HEK293T (cell line): ENCODE results near the gene MYO18B.

ENCODE experiments used
- CTCF ChIA-PET: fragments of 350-600 bp; formaldehyde crosslinking; extraction: SDS; loops from one replicate; lab custom pipeline; 2021; ENCODE audit warnings: antibody characterized with exemption, inconsistent platforms; lab: Yijun Ruan, JAX
- POLR2A ChIA-PET: fragments of 350-600 bp; formaldehyde crosslinking; extraction: SDS; loops from one replicate; lab custom pipeline; 2020; ENCODE audit warnings: antibody characterized with exemption, inconsistent platforms; lab: Yijun Ruan, JAX
- DNase-seq: peaks from one replicate; pipeline ENCODE4 v3.0.0; 2012; ENCODE audit warnings: mixed read lengths; ENCODE audit errors: extremely low spot score
- ARNT ChIP-seq: fragments of 450-650 bp; IDR thresholded peaks from 2 replicates; pipeline ENCODE4 v1.6.1; 2017; ENCODE audit warnings: mild to moderate bottlenecking
- BHLHE40 ChIP-seq: fragments of 450-650 bp; IDR thresholded peaks from 2 replicates; pipeline ENCODE4 v1.6.1; 2016; ENCODE audit warnings: mild to moderate bottlenecking, moderate library complexity, borderline replicate concordance
- CTBP1 ChIP-seq: fragments of 450-650 bp; IDR thresholded peaks from 2 replicates; pipeline ENCODE4 v1.6.1; 2016; ENCODE audit warnings: borderline replicate concordance
- ELF4 ChIP-seq: fragments of 450-650 bp; IDR thresholded peaks from 2 replicates; pipeline ENCODE4 v1.6.1; 2017; ENCODE audit warnings: antibody characterized with exemption
- FOXA1 ChIP-seq: fragments of 450-650 bp; IDR thresholded peaks from 2 replicates; pipeline ENCODE4 v1.6.1; 2016; ENCODE audit warnings: mild to moderate bottlenecking
- FOXK2 ChIP-seq: fragments of 450-650 bp; IDR thresholded peaks from 2 replicates; pipeline ENCODE4 v1.6.1; 2016; ENCODE audit warnings: mild to moderate bottlenecking
- FOXM1 ChIP-seq: fragments of 450-650 bp; IDR thresholded peaks from 2 replicates; pipeline ENCODE4 v1.6.1; 2017; ENCODE audit warnings: mild to moderate bottlenecking, borderline replicate concordance
- HDGF ChIP-seq: fragments of 450-650 bp; IDR thresholded peaks from 2 replicates; pipeline ENCODE4 v1.6.1; 2017; ENCODE audit warnings: antibody characterized with exemption, borderline replicate concordance
- L3MBTL2 ChIP-seq: fragments of 450-650 bp; conservative IDR thresholded peaks from 2 replicates; pipeline ENCODE4 v1.6.1; 2016; ENCODE audit warnings: mild to moderate bottlenecking
- LEF1 ChIP-seq: fragments of 450-650 bp; IDR thresholded peaks from 2 replicates; pipeline ENCODE4 v1.6.1; 2017; ENCODE audit warnings: mild to moderate bottlenecking, borderline replicate concordance
- NFRKB ChIP-seq: fragments of 450-650 bp; IDR thresholded peaks from 2 replicates; pipeline ENCODE4 v1.6.1; 2016; ENCODE audit warnings: mild to moderate bottlenecking, moderate library complexity
- SP1 ChIP-seq: fragments of 450-650 bp; IDR thresholded peaks from 2 replicates; pipeline ENCODE4 v1.6.1; 2017
- SUZ12 ChIP-seq: fragments of 450-650 bp; IDR thresholded peaks from 2 replicates; pipeline ENCODE4 v1.6.1; 2016; ENCODE audit warnings: mild to moderate bottlenecking
- TARDBP ChIP-seq: fragments of 450-650 bp; IDR thresholded peaks from 2 replicates; pipeline ENCODE4 v1.6.1; 2016
- ZNF384 ChIP-seq: fragments of 450-650 bp; IDR thresholded peaks from 2 replicates; pipeline ENCODE4 v1.6.1; 2016
- TF ChIP-seq, protein P1 (sequence below): fragments of 450-650 bp; IDR thresholded peaks from 2 replicates; pipeline ENCODE4 v1.6.1; 2016

MYO18B gene

DNA sequence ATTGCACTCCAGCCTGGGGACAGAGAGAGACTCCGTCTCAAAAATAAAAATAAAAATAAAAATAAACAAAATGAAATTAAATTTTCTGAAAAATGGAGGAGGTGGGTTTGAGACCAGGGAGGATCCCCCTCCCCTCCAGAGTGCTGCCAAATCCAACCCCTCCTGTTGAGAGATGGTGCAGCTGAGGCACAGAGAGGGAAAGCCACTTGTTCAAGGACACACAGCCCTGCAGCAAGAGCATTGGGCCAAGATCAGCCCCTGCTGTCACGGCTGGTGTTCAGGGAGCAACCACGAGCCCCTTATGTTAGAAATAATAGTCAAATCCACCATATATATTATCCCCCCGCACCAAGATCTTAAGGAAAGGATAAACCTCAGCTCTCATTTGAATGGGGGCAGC is 2.7 kb downstream of the MYO18B start:
- ChIA-PET POLR2A (no interaction called here), CTCF (interaction anchor here (0.6 kb wide), 1 partner anchor 12 kb away, joined by 4 read pairs; no protein-coding TSS in a partner anchor)
- no peak for TF ChIP-seq TARDBP
- no peak for TF ChIP-seq BHLHE40
- no peak for TF ChIP-seq SUZ12
- TF ChIP-seq LEF1 = no peak
- no peak for TF ChIP-seq FOXK2
- no peak for TF ChIP-seq FOXA1
- no peak for TF ChIP-seq ZNF384
- TF ChIP-seq, protein P1, sequence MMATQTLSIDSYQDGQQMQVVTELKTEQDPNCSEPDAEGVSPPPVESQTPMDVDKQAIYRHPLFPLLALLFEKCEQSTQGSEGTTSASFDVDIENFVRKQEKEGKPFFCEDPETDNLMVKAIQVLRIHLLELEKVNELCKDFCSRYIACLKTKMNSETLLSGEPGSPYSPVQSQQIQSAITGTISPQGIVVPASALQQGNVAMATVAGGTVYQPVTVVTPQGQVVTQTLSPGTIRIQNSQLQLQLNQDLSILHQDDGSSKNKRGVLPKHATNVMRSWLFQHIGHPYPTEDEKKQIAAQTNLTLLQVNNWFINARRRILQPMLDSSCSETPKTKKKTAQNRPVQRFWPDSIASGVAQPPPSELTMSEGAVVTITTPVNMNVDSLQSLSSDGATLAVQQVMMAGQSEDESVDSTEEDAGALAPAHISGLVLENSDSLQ = no peak
- no peak for TF ChIP-seq ARNT
- no peak for TF ChIP-seq NFRKB
- TF ChIP-seq HDGF = no peak
- no peak for TF ChIP-seq SP1
- no peak for TF ChIP-seq CTBP1
- no peak for TF ChIP-seq L3MBTL2
- no peak for TF ChIP-seq FOXM1
- no peak for TF ChIP-seq ELF4
- no peak for DNase-seq

DNA sequence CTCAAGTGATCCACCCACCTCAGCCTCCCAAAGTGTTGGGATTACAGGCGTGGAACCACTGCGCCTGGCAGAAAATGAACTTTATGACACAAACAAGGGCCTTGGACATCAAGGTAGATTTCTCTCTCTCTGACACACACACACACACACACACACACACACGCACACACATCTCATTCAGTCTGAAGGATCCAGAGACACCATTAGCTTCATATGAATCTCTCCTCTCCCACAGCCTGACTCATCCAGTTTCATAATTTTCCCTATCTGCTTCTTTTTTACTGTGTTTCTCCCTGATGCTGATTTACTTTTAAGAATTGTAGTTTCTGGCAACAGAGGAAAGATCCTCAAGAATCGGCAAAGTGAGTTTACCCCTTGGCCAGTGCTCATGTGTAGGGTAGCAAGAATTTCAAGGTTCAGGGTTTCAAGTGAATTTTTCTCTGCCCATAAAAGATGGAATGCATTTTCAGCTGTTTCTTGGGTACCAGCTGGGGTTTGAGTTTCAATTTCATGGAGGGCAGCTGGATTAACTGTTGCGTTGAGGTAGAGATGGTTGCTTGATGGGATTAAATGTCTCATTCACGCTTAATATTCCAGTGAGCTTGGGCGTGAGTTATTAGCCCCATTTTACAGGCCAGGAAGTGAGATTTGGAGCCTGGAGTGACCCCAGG is 3.5 kb downstream of the MYO18B start:
- no peak for TF ChIP-seq TARDBP
- TF ChIP-seq LEF1 = no peak
- no peak for TF ChIP-seq ARNT
- no peak for TF ChIP-seq SUZ12
- TF ChIP-seq CTBP1 = no peak
- no peak for TF ChIP-seq SP1
- TF ChIP-seq, protein P1 = no peak
- TF ChIP-seq FOXM1 = no peak
- no peak for TF ChIP-seq ZNF384
- TF ChIP-seq BHLHE40 = no peak
- no peak for TF ChIP-seq FOXA1
- TF ChIP-seq L3MBTL2 = no peak
- no peak for TF ChIP-seq NFRKB
- TF ChIP-seq FOXK2 = no peak
- TF ChIP-seq HDGF = no peak
- no peak for TF ChIP-seq ELF4
- CTCF ChIA-PET = interaction anchor here (0.6 kb wide), 1 partner anchor 13 kb away, joined by 4 read pairs; no protein-coding TSS in a partner anchor

DNA sequence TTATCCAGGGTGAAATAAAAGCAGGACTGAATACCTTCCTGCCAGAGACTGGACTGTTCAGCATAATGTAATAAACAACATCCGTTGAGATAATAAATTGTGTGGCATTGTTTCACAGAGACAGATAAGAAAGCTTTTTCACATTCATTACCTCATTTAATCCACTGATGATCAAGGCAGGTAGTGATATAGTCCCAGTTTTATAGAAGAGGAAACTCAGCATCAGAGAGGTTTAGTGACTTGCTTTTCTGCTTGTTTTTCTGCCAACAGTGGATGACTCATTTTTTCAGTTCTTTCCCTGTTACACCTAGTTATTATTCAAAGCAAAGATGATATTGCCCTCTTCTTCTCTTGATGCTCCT is 4.0 kb downstream of the MYO18B start:
- CTCF ChIA-PET = no interaction called here
- DNase-seq = no peak
- TF ChIP-seq SUZ12 (no peak), ARNT (no peak), HDGF (no peak)
- POLR2A ChIA-PET = no interaction called here

More for the DNA sequence above, 3.5 kb downstream of the MYO18B start:
- POLR2A ChIA-PET = no interaction called here
- DNase-seq = no peak

DNA sequence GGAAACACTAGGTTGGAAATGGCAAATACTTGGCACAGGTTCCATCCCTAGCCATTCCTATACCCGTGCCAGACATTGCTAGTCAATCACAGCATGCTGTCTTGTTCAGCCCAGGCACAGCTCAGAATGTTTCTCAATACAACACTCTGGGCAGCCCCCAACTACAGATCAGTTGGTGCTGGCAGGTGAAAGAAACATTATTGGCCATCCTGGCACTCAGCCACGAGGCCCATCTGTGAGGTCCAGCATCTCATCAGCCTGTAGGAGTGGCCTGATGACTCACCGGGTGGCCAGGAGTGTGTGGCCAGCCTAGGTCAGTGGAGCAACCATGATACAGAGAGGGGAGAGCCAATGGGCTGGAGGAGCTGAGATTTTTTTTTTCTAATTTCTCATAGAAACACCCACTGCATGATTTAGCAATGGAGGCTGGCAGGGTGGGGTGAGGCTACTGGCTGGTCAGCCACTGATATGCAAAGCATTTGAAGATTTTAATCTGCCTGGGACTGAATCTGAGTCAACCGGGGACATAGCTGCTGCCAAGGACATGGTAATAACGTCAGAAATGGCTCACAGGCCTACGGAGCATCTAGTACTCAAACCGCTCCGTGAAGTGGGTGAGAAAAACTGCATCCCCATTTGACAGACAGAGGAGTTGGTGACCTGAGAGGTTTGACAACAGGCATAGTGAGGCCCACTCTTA is 5.4 kb downstream of the MYO18B start:
- DNase-seq = no peak
- CTCF ChIA-PET = no interaction called here
- POLR2A ChIA-PET = no interaction called here
- TF ChIP-seq HDGF (no peak), CTBP1 (no peak), ELF4 (no peak), LEF1 (no peak), FOXM1 (no peak), SP1 (no peak), FOXA1 (no peak), FOXK2 (no peak), TARDBP (no peak), ARNT (no peak), SUZ12 (no peak), NFRKB (no peak)

DNA sequence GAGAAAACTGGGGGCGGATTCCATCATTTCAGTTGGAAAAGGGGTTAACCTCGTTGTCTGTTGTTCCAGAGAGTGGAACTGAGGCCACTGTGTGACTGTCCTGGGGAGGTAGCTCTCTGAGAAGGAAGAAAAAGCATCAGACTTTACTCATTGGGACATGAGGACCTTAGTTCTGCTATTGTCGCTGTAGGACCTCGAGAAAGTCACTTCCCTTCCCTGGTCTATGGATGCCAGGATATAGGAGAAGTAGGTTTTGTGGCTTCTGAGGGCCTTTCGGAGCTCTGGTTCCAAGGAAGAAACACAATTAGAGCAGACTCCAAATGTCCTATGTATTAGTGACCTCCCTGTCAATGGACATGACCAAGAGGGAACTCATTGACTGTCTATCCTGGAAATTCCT is 6.2 kb downstream of the MYO18B start:
- ChIA-PET CTCF (no interaction called here), POLR2A (no interaction called here)
- TF ChIP-seq TARDBP (no peak), ARNT (no peak), BHLHE40 (no peak), HDGF (no peak), FOXK2 (no peak), L3MBTL2 (no peak), NFRKB (no peak)
- DNase-seq = no peak

DNA sequence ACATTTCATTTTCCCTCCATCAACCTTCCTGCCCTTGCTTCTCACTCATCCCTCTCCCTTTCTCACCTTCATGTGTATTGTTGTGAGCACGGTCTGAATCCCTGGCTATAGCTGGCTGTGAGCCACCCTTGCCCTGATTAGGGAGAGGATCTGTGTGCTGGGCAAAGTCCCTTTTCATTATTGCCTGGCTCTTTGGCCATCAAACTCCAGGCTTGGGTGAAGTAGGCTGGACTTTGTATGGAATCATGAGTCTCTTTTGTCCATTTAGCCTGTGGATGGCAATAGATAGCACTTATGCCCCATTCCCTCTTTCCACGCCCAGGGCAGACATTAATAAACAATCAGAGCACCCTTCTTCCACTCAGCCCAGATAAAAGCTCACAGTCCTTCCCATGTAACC is 6.7 kb downstream of the MYO18B start:
- ChIA-PET POLR2A (no interaction called here), CTCF (no interaction called here)
- DNase-seq = no peak
- no peak for TF ChIP-seq CTBP1
- TF ChIP-seq ELF4 = no peak
- TF ChIP-seq FOXA1 = no peak
- TF ChIP-seq ZNF384 = no peak
- no peak for TF ChIP-seq SP1
- TF ChIP-seq BHLHE40 = no peak
- TF ChIP-seq FOXM1 = no peak
- TF ChIP-seq LEF1 = no peak
